GM12891 (cell line): ENCODE results near the gene CDIPT.

Experiments used
- POLR2A ChIP-seq: IDR thresholded peaks from 2 replicates; pipeline ENCODE4 v1.6.1; 2011; ENCODE audit warnings: low read depth, low read length, control low read depth
- POLR2AphosphoS5 ChIP-seq: IDR thresholded peaks from 2 replicates; pipeline ENCODE4 v1.6.1; 2011; ENCODE audit warnings: low read depth, low read length, control low read depth

DNA sequence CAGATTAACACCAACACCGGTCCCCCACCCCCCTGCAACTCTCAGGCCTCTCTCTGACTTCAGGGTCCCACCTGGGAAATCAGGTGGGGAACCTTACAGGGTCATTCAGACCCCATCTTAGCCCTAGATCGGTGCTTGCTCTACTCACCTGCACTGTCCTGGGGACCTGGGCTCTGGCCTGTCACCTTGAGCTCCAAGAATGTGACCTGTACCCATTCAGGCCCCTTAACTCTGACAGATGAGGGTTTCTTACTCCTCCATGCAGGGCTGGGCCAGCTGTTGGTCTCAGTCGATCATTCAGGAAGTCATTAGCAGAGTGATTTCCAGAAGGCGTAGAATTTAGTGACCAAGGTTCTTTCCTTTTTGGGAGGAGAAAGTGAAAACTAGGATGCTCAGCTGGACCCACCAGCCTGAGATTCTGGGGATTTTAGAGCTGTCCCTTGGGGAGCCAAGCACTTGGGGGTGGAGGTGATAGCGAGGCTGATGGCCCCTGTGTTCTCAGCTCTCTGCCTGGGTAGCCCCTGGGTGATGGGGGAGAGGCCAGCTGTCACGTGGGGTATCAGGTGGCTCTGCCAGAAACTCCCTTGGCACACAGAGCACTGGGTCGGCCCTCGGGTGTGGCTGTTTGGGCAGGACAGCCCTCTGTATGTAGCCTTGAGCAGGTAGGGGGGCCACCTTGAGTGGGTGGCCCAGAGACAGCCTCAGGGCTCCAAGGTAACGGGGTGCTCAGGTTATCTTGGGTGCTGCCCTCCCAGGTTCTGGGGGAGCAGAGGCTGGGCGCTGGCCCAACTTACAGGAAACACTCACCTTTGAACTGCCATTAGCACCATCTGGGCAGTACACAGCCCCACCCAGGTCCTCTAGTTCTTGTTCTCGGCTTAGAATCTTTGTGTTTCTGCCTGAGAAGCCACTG, 42.0 kb downstream of the CDIPT start:
- TF ChIP-seq POLR2AphosphoS5 (peak; percentile 67), POLR2A (peak; percentile 84)
